ENCODE measurements around the gene SYTL4.

GRCh38 chrX:100636321-100636991 is 95.5 kb downstream of the SYTL4 start, which contains the start of gene TSPAN6:
- TF ChIP-seq, protein P1, sequence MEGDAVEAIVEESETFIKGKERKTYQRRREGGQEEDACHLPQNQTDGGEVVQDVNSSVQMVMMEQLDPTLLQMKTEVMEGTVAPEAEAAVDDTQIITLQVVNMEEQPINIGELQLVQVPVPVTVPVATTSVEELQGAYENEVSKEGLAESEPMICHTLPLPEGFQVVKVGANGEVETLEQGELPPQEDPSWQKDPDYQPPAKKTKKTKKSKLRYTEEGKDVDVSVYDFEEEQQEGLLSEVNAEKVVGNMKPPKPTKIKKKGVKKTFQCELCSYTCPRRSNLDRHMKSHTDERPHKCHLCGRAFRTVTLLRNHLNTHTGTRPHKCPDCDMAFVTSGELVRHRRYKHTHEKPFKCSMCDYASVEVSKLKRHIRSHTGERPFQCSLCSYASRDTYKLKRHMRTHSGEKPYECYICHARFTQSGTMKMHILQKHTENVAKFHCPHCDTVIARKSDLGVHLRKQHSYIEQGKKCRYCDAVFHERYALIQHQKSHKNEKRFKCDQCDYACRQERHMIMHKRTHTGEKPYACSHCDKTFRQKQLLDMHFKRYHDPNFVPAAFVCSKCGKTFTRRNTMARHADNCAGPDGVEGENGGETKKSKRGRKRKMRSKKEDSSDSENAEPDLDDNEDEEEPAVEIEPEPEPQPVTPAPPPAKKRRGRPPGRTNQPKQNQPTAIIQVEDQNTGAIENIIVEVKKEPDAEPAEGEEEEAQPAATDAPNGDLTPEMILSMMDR (IDR thresholded peaks at IDR 0.05), result peak in 5 of 7 experiments; percentile 7 to 39 (median 37)
- TF ChIP-seq POLR2AphosphoS5 (IDR thresholded peaks at IDR 0.05) (peak in 2 of 3 donors; percentile 9 to 29), POLR2A (IDR thresholded peaks at IDR 0.05) (no peak), EP300 (IDR thresholded peaks at IDR 0.05) (no peak)

Data from stomach (tissue), 4 donors.